Measurements from ENCODE around the gene ASB1.

- TF ChIP-seq, protein P1, sequence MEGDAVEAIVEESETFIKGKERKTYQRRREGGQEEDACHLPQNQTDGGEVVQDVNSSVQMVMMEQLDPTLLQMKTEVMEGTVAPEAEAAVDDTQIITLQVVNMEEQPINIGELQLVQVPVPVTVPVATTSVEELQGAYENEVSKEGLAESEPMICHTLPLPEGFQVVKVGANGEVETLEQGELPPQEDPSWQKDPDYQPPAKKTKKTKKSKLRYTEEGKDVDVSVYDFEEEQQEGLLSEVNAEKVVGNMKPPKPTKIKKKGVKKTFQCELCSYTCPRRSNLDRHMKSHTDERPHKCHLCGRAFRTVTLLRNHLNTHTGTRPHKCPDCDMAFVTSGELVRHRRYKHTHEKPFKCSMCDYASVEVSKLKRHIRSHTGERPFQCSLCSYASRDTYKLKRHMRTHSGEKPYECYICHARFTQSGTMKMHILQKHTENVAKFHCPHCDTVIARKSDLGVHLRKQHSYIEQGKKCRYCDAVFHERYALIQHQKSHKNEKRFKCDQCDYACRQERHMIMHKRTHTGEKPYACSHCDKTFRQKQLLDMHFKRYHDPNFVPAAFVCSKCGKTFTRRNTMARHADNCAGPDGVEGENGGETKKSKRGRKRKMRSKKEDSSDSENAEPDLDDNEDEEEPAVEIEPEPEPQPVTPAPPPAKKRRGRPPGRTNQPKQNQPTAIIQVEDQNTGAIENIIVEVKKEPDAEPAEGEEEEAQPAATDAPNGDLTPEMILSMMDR (IDR thresholded peaks at IDR 0.05), result no peak
- no peak for TF ChIP-seq POLR2A (IDR thresholded peaks at IDR 0.05)
These were observed 12.4 kb downstream of the ASB1 start for GRCh38 chr2:238438856-238439849.

Data from body of pancreas (tissue), 4 donors.